Upper lobe of left lung (tissue), 4 donors: ENCODE data around the gene EHMT1.

Experiments
- CTCF ChIP-seq, 6 experiments: fragments of 450-650 bp in 4 of 6; fragments of 200-600 bp in 2 of 6; sonication (generic) in 2 of 6; IDR thresholded peaks; one replicate each; pipeline ENCODE4 v1.5.1; 2016 to 2019; ENCODE audit warnings: antibody characterized with exemption in 6 of 6
- EP300 ChIP-seq, 4 donors: sonication (generic); formaldehyde crosslinking; IDR thresholded peaks; one replicate each; pipeline ENCODE4 v1.5.1; 2017; ENCODE audit warnings: antibody characterized with exemption in 4 of 4, control low read depth in 2 of 4

GRCh38 chr9:137880976-137881530 lies 262.2 kb downstream of the EHMT1 start:
- TF ChIP-seq CTCF (IDR thresholded peaks at IDR 0.05) (no peak), EP300 (IDR thresholded peaks at IDR 0.05) (no peak)
